ENCODE data around the gene NRIP1. TPM values are rescaled to one million over a fixed set of nuclear protein-coding genes. Genes with fewer than 3 reads are reported as not detected.

The NRIP1 gene
- total RNA-seq, 1 experiment from 2014 or later, result 10.4 TPM

DNA sequence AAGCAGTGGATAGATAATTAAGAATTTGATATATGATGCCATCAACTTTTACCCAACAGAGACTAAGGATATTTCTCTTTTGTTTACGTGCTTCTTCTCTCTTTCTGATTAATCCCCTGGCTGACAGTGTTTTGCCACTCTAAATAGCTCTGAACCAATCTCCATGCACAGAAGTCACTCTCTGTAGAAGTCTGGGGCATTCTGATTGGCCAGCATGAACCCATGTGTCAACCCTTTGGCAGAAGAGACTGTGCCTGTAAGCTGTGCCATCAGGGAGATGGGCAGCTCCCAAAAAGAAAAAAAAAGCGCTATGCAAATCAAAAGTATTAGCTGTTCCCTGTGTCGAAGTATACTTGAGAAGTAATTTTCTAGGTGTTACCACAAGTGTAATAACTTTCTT lies 34.1 kb upstream of the NRIP1 start:
- no peak overlapping the region for H2BK15ac ChIP-seq (ENCODE audit: low read depth, low read length)
- no peaks in the 10 kb centered on the region for H3K4me1 ChIP-seq (ENCODE audit: insufficient read depth, low read length)
- H2AK5ac ChIP-seq (ENCODE audit: insufficient read length, low read length), result no peak overlapping the region
- no peak overlapping the region for H3T11ph ChIP-seq (ENCODE audit: low read length)
- no CpG with 5 or more reads among the region's 3 CpGs for WGBS (ENCODE audit: extremely low coverage, insufficient read length, low lambda C conversion rate)
- H3K9me3 Mint-ChIP-seq, result no peaks in the 10 kb centered on the region
- H3K23ac ChIP-seq (ENCODE audit: insufficient read length, low read depth, low read length), result no peak overlapping the region
- no peak overlapping the region for H3K18ac ChIP-seq (ENCODE audit: insufficient read length, low read depth, low read length)
- no peaks in the 10 kb centered on the region for H4K20me1 ChIP-seq (ENCODE audit: control insufficient read depth, insufficient read depth, insufficient read length)
- no peak overlapping the region for H3K56ac ChIP-seq (ENCODE audit: insufficient read length, low read depth, low read length)
- H2BK20ac ChIP-seq (ENCODE audit: low read depth, low read length, poor library complexity, severe bottlenecking), result no peak overlapping the region
- no peak overlapping the region for H2BK5ac ChIP-seq (ENCODE audit: insufficient read length, low read length)
- DNase-seq, result no peak
- H3K27ac Mint-ChIP-seq, result no peak overlapping the region
- no peaks in the 10 kb centered on the region for H3K23me2 ChIP-seq (ENCODE audit: insufficient read length, low read depth, low read length, poor library complexity, severe bottlenecking)
- no peak overlapping the region for H3K14ac ChIP-seq (ENCODE audit: insufficient read depth, low read length)
- no peak overlapping the region for H3K9ac ChIP-seq (ENCODE audit: extremely low read depth, insufficient read length, low read length)
- no peak overlapping the region for H3K4ac ChIP-seq (ENCODE audit: low read depth, low read length)
- no peak overlapping the region for H2AFZ ChIP-seq (ENCODE audit: low read length)
- H3K79me1 ChIP-seq (ENCODE audit: insufficient read depth, low read depth, low read length, poor library complexity, severe bottlenecking), result no peaks in the 10 kb centered on the region
- no peaks in the 10 kb centered on the region for H3K79me2 ChIP-seq (ENCODE audit: insufficient read depth, low read length)
- H3K4me2 ChIP-seq (ENCODE audit: insufficient read depth, insufficient read length, low read length), result no peak overlapping the region
- H3K4me1 Mint-ChIP-seq, result peaks cover 5 to 16% of the 10 kb centered on the region in 2 experiments
- H3K27me3 ChIP-seq (ENCODE audit: insufficient read depth, low read length), result no peaks in the 10 kb centered on the region
- H3K27me3 Mint-ChIP-seq (ENCODE audit: low read depth), result no peaks in the 10 kb centered on the region
- no peak overlapping the region for H2BK12ac ChIP-seq (ENCODE audit: insufficient read length, low read depth, low read length)
- H4K5ac ChIP-seq (ENCODE audit: insufficient read length, low read depth, low read length), result no peak overlapping the region
- no peak overlapping the region for H3K27ac ChIP-seq (ENCODE audit: insufficient read length, low read depth, low read length)
- no peaks in the 10 kb centered on the region for H3K9me3 ChIP-seq (ENCODE audit: control insufficient read depth, low read depth, low read length)
- H4K8ac ChIP-seq (replicated peaks; ENCODE audit: insufficient read length, low read depth, low read length), result no peak overlapping the region
- no peak overlapping the region for H3K4me3 Mint-ChIP-seq
- no peak overlapping the region for H2BK120ac ChIP-seq (ENCODE audit: low read depth, low read length, poor library complexity, severe bottlenecking)
- no peaks in the 10 kb centered on the region for H3K36me3 Mint-ChIP-seq (ENCODE audit: insufficient read depth in 1 of 3, low read depth in 3 of 3)
- TF ChIP-seq, protein P1, sequence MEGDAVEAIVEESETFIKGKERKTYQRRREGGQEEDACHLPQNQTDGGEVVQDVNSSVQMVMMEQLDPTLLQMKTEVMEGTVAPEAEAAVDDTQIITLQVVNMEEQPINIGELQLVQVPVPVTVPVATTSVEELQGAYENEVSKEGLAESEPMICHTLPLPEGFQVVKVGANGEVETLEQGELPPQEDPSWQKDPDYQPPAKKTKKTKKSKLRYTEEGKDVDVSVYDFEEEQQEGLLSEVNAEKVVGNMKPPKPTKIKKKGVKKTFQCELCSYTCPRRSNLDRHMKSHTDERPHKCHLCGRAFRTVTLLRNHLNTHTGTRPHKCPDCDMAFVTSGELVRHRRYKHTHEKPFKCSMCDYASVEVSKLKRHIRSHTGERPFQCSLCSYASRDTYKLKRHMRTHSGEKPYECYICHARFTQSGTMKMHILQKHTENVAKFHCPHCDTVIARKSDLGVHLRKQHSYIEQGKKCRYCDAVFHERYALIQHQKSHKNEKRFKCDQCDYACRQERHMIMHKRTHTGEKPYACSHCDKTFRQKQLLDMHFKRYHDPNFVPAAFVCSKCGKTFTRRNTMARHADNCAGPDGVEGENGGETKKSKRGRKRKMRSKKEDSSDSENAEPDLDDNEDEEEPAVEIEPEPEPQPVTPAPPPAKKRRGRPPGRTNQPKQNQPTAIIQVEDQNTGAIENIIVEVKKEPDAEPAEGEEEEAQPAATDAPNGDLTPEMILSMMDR (conservative IDR thresholded peaks at IDR 0.05), result no peak
- H4K91ac ChIP-seq (ENCODE audit: insufficient read length, low read depth, low read length), result no peak overlapping the region
